ENCODE data around the gene DMRT1. TPM values are rescaled to one million over a fixed set of nuclear protein-coding genes. Genes with fewer than 3 reads are reported as not detected.
A peak's percentile ranks its signal among the peaks of the same experiment; 100 is the strongest.

Gene DMRT1
- not detected for polyA plus RNA-seq (ENCODE audit: insufficient read length)
- long read RNA-seq, donor 1: 0 reads
- long read RNA-seq, donor 2: 0 reads
- long read RNA-seq, donor 3: 0 reads
- long read RNA-seq, donor 4: 0 reads
- long read RNA-seq, donor 5: 0 reads
- long read RNA-seq, donor 6: 0 reads
- long read RNA-seq, donor 7: 0 reads
- long read RNA-seq, donor 8: 0 reads

- DNase-seq: peak; percentile 24
Observed at GRCh38 chr9:841371-842209, at the start of gene DMRT1. Gene DMRT1 (plus strand): TSS chr9:841697. CDS start chr9:841839, 142 bp downstream.

- no peak for DNase-seq
Observed at GRCh38 chr9:792331-793260, 48.9 kb upstream of the DMRT1 start.

GRCh38 chr9:794386-794785 is 47.1 kb upstream of the DMRT1 start:
- no peak for DNase-seq

- no peak for DNase-seq
Observed at GRCh38 chr9:795869-796268, 45.6 kb upstream of the DMRT1 start.

GRCh38 chr9:800591-801150 is 40.8 kb upstream of the DMRT1 start:
- no peak for DNase-seq

- DNase-seq: peak; percentile 38
Observed at GRCh38 chr9:801399-802071, 40.0 kb upstream of the DMRT1 start.

GRCh38 chr9:804026-804425 is 37.5 kb upstream of the DMRT1 start:
- DNase-seq: no peak

GRCh38 chr9:805151-805550 is 36.3 kb upstream of the DMRT1 start:
- DNase-seq: no peak

GRCh38 chr9:806285-807156 is 35.0 kb upstream of the DMRT1 start:
- peak; percentile 35 for DNase-seq

GRCh38 chr9:811106-811531 is 30.4 kb upstream of the DMRT1 start:
- DNase-seq: no peak

GRCh38 chr9:818958-819357 is 22.5 kb upstream of the DMRT1 start:
- DNase-seq: no peak

GRCh38 chr9:826500-827280 is 14.8 kb upstream of the DMRT1 start:
- no peak for DNase-seq

GRCh38 chr9:840343-840742 is 1.2 kb upstream of the DMRT1 start:
- DNase-seq: no peak

- no peak for DNase-seq
Observed at GRCh38 chr9:842635-843426, 1.3 kb downstream of the DMRT1 start.

- no peak for DNase-seq
Observed at GRCh38 chr9:843427-843785, 1.9 kb downstream of the DMRT1 start.

- DNase-seq: no peak
Observed at GRCh38 chr9:846852-847251, 5.4 kb downstream of the DMRT1 start.

GRCh38 chr9:847505-847904 is 6.0 kb downstream of the DMRT1 start:
- no peak for DNase-seq

GRCh38 chr9:849431-849830 is 7.9 kb downstream of the DMRT1 start:
- DNase-seq: no peak

GRCh38 chr9:852539-852938 is 11.0 kb downstream of the DMRT1 start:
- DNase-seq: no peak

Measured in left kidney (tissue), 8 donors.